NCI-H1436 (cell line): ENCODE results near the gene DRG2.

Source experiments
- DNase-seq: peaks from one replicate; lab custom pipeline; 2025; lab: John Stamatoyannopoulos, UW

DRG2 gene

DNA sequence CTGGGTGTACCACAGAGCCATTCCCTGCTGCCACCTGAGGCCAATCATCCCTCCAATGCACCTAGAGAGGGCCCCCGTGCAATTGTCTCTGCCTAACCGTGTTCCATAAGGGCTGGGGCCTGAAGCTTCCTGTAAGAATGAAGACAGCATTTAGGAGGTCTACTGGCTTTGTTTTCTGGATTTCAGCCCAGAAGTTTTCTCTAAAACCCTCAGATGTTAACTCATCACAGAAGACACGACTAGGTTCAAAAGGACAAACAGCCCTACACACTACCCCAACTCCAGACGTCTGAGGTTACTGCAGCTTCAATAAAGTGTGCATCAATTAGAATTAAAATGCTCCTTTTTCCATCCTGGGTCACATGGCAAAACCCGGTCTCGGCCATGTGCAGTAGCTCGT lies 10.8 kb upstream of the DRG2 start:
- no peak for DNase-seq

DNA sequence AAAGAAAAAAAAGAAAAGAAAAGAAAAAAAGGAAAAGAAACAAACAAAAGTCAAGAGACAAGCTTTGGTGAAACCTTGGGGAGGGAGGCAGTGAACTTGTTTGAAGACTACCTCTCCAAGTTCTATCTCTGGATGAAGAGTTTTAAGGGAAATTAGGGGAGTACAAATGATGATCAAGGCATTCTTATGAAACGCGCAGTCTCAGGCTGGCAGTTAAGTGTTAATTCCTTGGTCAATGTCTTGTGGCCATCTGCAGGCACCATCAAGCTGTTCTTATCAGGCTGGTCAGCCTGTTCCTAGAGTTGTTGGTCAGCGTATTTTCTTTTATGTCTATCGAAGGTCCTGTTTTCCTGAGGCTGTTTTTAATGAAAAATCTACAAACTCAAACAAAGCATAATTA lies 8.2 kb upstream of the DRG2 start:
- DNase-seq = no peak

DNA sequence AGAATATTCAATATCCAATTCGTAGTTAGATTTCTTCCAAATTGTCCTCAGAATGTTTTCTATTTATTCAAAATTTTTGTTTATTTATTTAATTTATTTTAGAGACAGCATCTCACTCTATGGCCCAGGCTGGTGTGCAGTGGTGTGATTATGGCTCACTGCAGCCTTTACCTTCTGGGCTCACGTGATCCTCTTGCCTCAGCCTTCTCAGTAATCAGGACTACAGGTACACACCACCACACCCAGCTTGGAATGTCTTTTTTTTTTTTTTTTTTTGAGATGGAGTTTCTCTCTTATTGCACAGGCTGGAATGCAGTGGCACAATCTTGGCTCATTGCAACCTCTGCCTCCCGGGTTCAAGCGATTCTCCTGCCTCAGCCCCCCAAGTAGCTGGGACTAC lies 3.5 kb upstream of the DRG2 start:
- no peak for DNase-seq

DNA sequence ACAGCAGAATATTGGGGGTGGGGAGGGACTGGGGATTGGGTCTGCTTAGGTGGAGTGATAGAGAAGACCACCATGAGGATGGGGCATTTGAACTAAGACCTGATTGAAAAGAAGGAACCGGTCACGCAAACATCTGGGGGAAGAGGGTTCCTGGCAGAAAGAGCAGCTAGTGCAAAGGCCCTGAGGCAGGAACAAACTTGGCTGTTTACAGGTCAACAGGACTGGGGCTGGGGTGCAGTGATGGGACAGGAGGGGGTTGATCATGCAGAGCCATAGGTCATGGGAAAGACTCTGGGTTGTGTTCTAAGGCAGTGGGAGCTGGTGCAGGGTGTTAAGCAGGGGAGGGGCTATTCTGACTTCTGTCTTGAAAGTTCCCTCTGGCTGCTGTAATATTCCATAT lies 1.9 kb downstream of the DRG2 start:
- no peak for DNase-seq

DNA sequence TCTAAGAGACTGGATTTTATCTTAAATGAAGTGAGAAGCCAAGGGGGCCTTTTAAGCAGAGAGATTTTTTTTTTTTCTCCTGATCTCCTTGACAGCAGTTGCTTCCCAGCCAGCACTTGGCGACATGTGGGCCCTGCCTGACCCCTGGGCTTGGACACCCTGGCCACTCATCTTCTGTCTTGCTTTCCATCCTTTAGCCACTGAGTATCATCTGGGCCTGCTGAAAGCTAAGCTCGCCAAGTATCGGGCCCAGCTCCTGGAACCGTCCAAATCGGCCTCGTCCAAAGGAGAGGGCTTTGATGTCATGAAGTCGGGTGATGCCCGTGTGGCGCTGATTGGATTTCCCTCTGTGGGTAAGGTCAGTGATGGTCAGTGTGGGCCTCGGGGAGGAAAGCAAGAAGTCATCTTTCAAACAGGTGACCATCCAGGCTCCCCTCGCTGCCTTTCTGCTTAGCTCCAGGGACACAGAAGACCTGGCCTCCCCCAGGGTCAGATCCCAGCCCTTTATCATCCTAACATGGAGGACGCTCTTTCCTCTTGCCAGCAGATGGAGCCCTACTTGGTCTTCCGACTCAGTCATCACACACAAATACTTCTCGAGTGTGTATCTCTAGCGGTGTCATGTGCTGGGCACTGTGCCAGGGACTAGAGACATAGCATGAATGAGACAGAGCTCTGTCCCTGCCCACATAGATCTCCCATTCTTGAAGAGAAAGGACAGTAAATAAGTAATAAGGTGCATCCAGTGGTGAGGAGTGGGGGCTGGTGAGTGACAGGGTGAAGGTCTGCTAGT lies 6.1 kb downstream of the DRG2 start:
- DNase-seq = no peak

DNA sequence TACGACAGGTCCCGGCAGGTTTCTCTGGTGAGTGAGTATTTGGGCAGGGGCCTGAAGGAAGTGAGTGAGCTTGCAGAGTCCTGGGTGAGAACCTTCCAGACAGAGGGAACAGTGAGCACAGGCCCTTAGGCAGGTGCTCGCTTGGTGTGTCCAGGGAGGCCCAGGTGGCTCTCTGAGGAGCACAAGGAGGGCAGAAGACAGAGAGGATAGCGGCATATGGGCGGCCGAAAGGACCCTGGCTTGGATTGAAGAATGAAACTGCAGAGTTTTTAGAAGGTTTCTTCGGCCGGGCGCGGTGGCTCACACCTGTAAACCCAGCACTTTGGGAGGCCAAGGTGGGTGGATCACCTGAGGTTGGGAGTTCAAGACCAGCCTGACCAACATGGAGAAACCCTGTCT lies 6.7 kb downstream of the DRG2 start:
- DNase-seq = no peak

DNA sequence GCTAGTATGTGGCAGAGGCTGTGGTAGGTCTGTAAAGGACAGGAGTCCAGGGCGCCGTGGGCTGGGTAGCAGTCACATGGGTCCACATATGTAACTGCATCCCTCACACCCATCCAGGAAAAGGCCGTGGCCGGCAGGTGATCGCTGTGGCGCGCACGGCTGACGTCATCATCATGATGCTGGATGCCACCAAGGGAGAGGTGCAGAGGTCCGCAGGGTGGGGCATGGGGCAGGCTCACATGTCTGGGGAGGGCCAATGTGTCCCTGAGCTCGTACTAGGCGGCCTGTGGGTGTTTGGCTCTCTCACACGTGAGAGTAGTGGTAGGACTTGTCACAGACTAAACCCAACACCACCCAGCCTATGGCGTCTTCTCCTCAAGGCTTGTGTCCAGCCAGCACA lies 11.8 kb downstream of the DRG2 start:
- no peak for DNase-seq

DNA sequence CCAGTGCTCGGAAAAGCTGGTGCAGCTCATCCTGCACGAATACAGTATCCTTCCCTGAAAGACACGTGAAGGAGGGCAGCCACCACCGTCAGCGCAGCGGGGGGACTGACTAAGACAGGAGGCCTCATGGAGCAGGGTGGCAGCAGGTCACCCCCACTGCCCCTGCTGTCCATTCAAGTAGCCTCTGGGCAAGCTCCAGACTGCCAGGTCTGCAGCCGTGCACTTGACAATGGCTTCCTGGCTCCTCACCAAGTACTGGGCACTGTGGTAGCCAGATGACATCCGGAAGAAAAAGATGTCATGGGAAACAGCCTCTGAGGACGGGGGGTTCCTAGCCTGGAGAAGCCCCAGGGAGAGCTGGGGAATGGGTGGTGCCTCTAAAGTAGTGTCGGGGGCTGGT lies 12.9 kb downstream of the DRG2 start:
- DNase-seq = no peak

DNA sequence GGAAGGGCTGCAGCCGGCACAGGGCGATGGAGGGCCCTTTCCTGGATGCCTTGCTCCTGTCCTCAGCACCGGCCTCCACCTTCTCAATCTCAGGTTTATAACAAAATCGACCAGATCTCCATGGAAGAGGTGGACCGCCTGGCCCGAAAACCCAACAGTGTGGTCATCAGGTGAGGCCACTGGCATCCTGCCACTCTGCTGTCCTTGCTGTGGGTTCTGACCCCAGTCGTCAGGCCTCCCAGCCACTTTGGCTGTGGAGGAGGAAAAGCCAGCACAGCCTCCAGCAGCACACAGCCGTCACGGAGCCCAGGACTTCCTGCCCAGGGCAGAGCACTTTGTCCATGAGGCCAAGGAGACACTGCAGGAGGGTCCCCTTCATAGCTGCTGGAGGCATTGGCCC lies 14.1 kb downstream of the DRG2 start:
- DNase-seq = no peak

DNA sequence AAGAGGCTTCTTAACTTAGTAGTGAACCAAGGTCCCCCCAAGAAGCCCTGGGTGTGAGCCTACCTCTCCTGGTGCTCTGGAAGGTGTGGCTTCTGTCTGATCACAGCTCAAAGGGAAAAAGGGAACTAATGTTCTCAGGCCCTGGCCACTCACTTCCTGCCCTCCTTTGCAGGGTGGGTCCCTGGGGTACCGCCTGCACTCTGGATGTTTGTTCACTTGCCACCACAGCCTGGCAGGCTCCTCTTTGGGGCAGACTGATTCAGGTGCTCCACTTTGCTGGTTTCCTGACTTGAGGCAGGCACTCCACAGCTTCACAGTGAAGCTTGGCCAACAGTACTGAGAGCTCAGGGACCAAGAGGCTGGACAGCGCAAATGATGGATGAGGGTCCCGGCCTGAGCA lies 14.9 kb downstream of the DRG2 start:
- DNase-seq = no peak

DNA sequence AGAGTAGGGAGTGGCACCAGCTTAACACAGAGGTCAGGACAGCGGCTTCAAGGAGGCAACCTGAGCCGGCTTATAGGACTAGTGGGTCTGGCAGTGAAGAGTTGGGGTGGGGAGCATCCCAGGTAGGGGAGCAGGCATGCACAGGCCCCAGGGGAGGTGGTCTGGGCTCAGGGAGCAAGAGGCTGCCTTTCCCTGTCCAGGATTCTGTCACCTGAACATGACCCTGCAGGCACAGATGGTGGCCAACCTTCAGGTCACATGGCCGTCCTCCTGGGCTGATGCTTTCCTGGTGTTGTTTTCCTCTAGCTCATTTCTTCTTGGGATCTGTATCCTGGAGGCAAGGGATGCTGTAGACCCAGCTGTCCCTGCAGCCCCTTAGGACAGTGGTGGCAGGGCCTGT lies 17.3 kb downstream of the DRG2 start:
- no peak for DNase-seq

DNA sequence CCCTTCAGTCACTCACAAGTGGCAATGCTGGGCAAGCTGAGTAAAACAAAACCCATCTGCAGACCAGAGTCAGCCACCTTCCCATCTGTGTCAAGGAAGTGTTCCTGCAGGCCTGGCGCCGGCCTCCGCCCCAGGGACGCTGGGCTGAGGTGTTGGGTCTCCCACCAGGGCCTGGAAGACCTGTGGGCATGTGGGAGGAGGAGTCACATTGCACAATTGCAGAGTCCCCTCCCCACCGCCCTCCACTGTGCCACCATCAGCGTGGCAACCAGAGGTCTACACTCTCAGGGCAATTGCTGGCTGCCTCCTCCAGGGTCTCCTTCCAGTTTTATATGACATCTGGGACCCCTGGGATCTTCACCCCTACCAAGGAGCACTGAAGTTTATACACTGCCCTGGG lies 17.8 kb downstream of the DRG2 start:
- DNase-seq = no peak

DNA sequence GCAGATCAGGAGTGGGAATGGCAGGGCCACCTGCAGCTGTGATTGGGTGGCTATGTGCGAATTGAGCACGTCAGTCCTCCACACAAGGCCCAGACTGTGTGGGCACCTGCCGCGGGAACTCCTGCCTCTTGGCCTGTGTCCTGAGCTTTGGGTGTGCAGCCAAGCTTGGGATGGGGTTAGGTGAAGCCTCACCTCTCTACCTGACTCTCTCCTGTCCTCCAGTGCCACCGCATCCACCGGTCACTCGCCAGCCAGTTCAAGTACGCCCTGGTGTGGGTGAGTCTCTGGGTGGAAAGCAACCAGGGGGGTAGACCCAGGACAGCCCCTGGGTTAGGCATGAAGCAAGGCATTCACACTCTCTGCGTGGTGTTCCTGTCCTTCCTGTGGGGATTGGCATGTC lies 18.5 kb downstream of the DRG2 start:
- DNase-seq = no peak

DNA sequence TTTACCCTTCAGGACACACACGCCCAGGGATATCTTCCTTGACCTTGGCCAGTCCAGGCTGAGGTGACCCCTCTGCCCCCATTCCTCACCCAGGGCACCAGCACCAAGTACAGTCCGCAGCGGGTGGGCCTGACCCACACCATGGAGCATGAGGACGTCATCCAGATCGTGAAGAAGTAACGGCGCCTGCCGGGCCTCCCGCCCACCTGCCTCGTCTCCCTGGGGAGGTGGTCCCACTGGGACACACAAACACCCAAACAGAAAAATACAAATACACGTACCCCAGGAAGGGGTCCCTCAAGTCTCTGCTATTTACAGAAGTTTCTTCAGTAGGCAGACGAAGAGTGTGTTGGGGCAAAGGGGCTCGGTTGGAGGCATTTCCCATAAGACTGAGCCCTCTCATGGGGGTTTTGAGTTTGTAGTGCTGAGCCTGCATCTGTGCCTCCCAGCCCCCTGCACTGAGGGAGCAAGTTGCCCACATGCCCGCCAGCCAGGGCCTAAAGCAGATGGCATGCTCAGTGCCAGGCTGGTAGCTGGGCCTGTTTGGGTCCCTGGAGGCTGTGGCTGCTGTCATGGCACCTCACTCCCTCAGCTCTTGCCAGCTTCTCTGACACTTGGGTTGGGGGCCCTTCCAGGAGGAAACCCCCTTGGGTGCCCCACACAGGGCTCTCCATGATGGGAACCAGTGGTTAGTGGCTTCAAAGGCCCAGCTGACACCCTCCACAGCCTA lies 19.5 kb downstream of the DRG2 start:
- no peak for DNase-seq

DNA sequence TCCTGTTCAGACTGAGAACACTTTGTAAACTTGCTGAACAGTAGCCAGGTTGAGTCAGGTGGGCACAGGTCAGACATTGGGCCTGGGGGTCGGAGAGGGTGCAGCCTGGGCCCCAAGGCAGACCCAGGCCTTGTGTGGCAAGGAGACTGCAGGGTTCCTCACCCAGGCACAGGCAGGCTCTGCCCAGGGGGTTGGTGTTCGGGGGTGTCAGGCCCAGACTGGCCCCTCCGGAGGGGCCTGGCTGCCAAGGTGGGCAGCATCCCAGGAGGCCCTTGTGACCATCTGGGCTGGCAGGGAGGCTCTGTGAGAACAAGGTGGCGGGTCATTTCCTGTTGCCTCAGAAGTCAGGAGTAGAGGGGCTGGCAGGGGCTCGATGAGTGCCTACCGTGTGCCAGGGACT lies 20.2 kb downstream of the DRG2 start:
- DNase-seq = no peak

DNA sequence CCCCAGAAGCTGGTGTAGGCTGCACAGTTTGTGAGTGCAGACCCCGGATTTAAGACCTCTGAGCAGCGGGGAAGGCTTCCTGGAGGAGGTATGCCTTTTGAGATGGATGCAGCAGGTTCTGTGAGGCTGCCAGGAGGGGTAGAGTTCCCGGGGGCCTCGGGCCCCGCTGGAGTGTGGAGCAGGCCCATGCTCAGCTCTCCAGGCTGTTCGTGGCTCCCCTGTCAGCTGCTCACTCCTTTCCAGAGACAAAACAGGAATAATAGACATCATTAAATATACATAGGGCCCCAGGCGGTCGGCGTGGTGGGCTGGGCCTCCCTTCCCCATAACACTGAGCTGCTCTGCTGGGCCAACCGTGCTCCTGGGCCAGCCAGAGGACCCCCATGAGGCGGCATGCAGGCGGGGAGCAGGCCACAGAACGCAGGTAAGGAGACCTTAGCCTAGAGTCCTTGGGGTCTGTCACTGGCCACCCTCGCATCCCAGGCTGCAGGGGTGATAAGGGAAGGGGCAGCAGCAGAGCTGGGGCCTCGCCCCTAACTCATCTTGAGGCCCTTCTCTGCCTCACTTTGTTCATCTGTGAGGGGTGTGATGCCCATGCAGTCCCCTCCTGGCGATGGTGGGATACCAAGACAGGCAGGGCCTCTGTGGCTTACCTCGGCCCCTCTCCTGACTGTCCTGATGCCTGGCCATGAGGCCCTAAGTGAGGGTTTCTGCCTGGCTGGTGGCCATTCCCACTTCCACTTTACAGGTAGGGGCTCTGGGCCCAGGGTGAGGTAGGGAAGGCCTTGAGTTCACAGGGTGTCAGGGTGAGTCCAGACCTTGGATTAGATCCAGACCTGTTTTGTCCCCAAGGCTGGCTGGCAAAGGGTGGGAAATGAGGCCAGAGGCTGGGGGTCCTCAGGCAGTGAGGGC lies 20.9 kb downstream of the DRG2 start, which contains the start of gene MYO15A:
MYO15A (plus strand) TSS at position 356 of the 912 bp plus-strand sequence. CDS start 10,045 bp downstream, outside the sequence.
- DNase-seq = no peak

DNA sequence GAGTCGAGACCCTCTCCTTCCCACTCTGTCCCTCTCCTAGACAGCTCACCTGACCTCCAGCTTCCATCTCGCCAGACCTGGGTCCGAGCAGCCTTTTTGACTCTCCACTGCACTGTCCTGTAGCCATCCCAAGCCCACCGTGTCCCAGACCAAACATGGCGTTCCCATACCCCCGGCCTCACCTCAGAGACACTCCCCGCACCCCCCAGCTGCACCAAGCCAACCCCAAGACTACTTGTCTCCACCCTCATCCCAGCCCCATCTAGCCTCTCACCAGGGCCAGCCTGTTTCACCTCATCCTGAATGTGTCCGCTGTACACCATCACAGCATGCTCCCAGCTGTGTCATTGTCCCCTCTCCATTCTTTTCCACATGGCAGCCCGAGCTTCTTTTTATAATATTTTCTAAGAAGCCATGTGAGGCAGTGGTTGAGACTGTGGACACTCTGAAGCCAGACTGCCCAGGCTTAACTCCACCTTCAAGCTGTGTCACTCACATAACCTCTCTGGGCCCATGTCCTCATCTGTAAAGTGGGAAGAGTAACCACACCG lies 22.3 kb downstream of the DRG2 start:
- DNase-seq = no peak

DNA sequence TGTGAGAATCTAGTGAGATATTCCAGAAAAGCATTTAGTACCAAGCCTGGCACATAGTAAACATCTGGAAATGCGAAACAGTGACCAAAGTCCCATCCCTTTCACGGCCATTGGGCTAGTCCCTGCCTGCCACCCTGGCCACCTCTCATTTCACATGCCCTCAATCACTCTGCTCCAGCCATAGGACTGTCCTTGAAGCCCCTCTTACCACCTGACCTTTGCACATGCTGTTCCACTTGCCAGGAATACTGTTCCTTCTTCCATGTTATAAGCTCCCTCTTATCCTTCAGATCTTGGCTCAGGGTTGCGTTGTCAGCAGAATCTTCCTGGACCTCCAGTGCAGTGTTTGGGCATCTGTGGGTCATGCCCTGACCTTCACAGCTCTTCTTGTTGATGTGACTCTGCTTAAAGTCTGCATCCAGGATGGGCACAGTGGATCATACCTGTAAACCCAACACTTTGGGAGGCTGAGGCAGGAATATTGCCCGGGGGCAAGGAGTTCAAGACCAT lies 22.9 kb downstream of the DRG2 start:
- DNase-seq = no peak

DNA sequence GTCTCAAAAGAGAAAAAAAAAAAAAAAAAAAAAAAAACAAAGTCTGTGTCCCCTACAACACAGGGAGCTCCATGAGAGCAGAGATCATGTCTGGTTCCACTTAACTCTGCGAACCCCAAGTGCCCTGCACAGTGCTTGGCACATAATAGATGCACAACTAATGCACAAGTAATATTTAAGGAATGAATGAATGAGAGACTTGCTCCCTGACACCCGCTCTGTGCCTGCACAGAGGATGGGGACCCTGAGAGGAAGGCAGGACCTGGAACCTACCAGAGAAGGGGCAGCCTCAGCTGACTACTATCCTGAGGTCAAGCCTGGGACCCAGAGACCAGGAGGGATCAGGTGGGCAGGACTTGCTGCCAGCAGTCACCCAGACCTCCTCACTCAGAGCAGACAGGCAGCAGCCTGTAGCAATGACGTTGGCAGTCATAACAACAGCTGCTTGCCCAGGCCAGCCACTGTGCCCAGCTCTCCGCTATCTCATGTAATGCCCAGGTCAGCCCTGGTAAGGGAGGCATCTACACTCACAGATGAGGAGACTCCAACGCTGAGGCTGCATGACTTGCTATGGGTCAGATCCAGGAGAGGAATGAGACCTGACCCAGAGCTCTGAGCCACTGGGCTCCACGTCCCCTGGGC lies 23.7 kb downstream of the DRG2 start:
- DNase-seq = no peak

DNA sequence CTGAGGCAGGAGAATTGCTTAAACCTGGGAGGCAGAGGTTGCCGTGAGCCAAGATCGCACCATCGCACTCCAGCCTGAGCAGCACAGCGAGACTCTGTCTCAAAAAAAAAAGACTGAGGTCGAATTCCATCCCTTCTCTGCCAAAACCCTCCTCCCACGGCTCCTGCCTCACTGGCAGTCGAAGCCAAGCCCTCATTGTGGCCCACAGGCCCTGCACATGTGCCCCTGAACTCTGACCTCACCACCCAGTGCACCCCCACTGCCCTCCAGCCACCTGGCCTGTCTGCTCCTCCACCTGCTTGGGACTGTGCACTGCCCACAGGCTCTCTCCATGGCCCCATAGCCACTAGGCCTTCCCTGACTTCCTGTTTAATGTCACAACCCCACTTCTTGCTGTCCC lies 27.8 kb downstream of the DRG2 start:
- DNase-seq = no peak

DNA sequence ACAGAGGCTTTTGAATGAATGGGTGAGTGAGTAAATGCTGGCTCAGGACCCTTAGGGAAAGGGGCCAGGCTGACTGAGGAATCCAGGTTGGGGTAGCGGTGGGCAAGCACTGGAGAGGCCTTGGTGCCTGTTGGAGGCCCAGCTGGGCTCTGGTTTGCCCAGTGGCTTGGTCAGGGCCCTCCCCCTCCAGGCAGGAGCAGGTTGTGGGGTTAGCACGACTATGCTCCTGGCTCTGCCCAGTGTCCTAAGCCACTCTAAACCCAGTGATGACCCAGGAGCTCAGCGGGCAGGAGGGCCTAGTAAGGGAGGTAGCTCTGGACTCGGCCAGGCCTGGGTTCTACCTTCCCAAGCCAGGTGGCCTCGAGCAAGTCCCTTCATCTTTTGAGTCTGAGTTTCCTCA lies 28.3 kb downstream of the DRG2 start:
- no peak for DNase-seq

DNA sequence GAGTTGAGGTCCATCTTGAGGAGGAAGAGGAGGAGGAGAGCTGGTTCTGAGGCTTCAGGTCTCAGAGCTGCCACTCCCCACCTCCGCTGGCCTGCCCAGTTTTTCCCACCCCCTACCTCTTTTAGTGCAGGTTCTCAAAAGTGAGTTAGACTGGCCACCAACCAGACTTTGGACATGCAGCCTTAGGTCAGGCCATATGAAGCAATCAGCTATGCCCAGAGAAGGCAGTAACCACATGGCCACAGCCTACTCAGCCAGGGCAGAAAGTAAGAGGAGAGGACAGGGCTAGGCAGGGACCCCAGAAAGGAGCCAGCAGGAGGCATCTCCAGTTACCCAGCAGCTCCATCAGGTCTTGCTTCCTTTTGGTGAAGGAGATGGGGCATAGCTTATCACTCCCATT lies 29.8 kb downstream of the DRG2 start:
- no peak for DNase-seq
